K562 (cell line): ENCODE data around the gene ST6GALNAC1.

Experiments
- NFE2L1 ChIP-seq: fragments of 450-650 bp; IDR thresholded peaks from 2 replicates; pipeline ENCODE4 v1.6.1; 2016; ENCODE audit warnings: missing genetic modification characterization, low read depth, mild to moderate bottlenecking, missing compliant biosample characterization, moderate library complexity, borderline replicate concordance
- TAF1 ChIP-seq: IDR thresholded peaks from 2 replicates; pipeline ENCODE4 v1.6.1; 2011; ENCODE audit warnings: mild to moderate bottlenecking, low read length, moderate library complexity; ENCODE audit not compliant: insufficient read depth, control insufficient read depth, severe bottlenecking; ENCODE audit errors: extremely low read depth

DNA sequence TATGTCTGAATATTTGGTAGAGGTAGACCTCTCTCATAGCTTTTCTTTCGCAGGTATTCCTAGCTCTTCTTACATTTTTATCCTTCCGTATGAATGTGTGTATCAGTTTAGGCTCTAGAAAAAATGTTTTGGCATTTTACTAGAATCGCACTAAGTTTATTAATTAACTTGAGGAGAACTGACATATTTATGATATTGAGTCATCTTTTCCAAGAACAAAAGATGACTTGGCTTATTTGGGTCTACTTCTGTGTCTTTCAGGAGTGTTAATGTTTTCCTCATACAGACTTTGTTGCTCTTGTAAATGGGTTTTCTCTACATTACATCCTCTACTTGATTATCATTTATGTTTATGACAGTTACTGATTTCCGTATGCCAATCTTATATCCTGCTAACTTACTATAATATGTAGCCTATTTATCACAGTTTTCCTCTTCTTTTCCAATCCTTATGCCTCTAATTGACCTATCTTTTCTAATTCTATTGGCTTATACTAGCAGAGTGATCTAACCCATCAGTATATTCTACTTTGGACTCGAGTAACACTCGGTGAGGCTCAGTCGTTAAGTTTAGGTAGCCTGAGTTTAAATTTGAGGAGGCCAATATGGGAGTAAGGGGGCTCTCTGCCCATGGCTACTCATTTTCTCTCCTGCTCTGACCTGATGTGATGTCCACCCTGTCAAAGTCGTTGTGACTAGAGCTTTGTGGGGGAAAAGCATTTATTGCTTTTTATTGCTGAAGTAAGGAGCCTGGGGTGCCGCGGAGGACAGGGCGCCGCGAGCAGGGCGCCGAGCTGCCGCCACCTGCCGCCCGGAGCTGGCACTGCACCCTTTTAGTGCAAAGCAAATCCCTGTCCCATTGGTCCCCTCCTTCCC, 20.0 kb downstream of the ST6GALNAC1 start:
- TF ChIP-seq NFE2L1 (tag): no peak
- TF ChIP-seq TAF1: no peak
